Measurements from ENCODE around the gene UBTD1. TPM values are rescaled to one million over a fixed set of nuclear protein-coding genes. Genes with fewer than 3 reads are reported as not detected.
"Not testable (repeated sequence)": the region's sequence is repeated elsewhere in the genome, so short reads cannot be mapped to it uniquely, and the experiment has no call there.

Gene UBTD1
- total RNA-seq, 1 experiment from 2014 or later, result 53.0 TPM

- no peak for DNase-seq (ENCODE audit: low read depth)
Observed at GRCh38 chr10:97537186-97537869, 38.6 kb downstream of the UBTD1 start.

GRCh38 chr10:97538411-97538810 is 39.7 kb downstream of the UBTD1 start:
- DNase-seq (ENCODE audit: low read depth), result no peak

GRCh38 chr10:97538839-97539238 is 40.1 kb downstream of the UBTD1 start:
- DNase-seq (ENCODE audit: low read depth), result no peak

GRCh38 chr10:97539523-97540200 is 40.9 kb downstream of the UBTD1 start:
- DNase-seq (ENCODE audit: low read depth), result no peak

- DNase-seq (ENCODE audit: low read depth), result no peak
Observed at GRCh38 chr10:97540669-97541500, 42.2 kb downstream of the UBTD1 start.

GRCh38 chr10:97542169-97543024 is 43.7 kb downstream of the UBTD1 start:
- peak; percentile 98 for DNase-seq (ENCODE audit: low read depth)

- peak; percentile 99 for DNase-seq (ENCODE audit: low read depth)
Observed at GRCh38 chr10:97543025-97543546, 44.4 kb downstream of the UBTD1 start.

GRCh38 chr10:97546456-97547270 is 47.9 kb downstream of the UBTD1 start:
- DNase-seq (ENCODE audit: low read depth), result no peak

- DNase-seq (ENCODE audit: low read depth), result no peak
Observed at GRCh38 chr10:97547271-97547600, 48.5 kb downstream of the UBTD1 start.

GRCh38 chr10:97547962-97548361 is 49.2 kb downstream of the UBTD1 start:
- DNase-seq (ENCODE audit: low read depth), result peak; percentile 53

- DNase-seq (ENCODE audit: low read depth), result no peak
Observed at GRCh38 chr10:97548828-97549455, 50.2 kb downstream of the UBTD1 start.

GRCh38 chr10:97549587-97550322 is 51.0 kb downstream of the UBTD1 start:
- DNase-seq (ENCODE audit: low read depth), result no peak

GRCh38 chr10:97550336-97551149 is 51.8 kb downstream of the UBTD1 start:
- no peak for DNase-seq (ENCODE audit: low read depth)

- DNase-seq (ENCODE audit: low read depth), result no peak
Observed at GRCh38 chr10:97551271-97551670, 52.5 kb downstream of the UBTD1 start.

- peak; percentile 75 for DNase-seq (ENCODE audit: low read depth)
Observed at GRCh38 chr10:97553575-97554031, 54.9 kb downstream of the UBTD1 start.

GRCh38 chr10:97554336-97554735 is 55.6 kb downstream of the UBTD1 start:
- not testable (repeated sequence) for DNase-seq (ENCODE audit: low read depth)

GRCh38 chr10:97555541-97555940 is 56.8 kb downstream of the UBTD1 start:
- DNase-seq (ENCODE audit: low read depth), result not testable (repeated sequence)
